Fibroblast of mammary gland (primary cell): Measurements from ENCODE around the gene S100A7.

Experiments
- DNase-seq: peaks from one replicate; pipeline ENCODE4 v3.0.0-alpha.2; 2010; ENCODE audit warnings: low read depth
- H3K4me3 ChIP-seq: 2 replicates; pipeline ENCODE4 v1.5.1; 2011; ENCODE audit warnings: low read depth, mild to moderate bottlenecking, low read length, moderate library complexity; ENCODE audit not compliant: control insufficient read depth
- TF ChIP-seq, protein P1 (sequence below): conservative IDR thresholded peaks from 2 replicates; pipeline ENCODE4 v1.5.1; 2011; ENCODE audit warnings: low read depth, low read length, inconsistent platforms; ENCODE audit not compliant: control insufficient read depth, insufficient read depth

The S100A7 gene

GRCh38 chr1:153443486-153443885 is 17.0 kb downstream of the S100A7 start:
- TF ChIP-seq, protein P1, sequence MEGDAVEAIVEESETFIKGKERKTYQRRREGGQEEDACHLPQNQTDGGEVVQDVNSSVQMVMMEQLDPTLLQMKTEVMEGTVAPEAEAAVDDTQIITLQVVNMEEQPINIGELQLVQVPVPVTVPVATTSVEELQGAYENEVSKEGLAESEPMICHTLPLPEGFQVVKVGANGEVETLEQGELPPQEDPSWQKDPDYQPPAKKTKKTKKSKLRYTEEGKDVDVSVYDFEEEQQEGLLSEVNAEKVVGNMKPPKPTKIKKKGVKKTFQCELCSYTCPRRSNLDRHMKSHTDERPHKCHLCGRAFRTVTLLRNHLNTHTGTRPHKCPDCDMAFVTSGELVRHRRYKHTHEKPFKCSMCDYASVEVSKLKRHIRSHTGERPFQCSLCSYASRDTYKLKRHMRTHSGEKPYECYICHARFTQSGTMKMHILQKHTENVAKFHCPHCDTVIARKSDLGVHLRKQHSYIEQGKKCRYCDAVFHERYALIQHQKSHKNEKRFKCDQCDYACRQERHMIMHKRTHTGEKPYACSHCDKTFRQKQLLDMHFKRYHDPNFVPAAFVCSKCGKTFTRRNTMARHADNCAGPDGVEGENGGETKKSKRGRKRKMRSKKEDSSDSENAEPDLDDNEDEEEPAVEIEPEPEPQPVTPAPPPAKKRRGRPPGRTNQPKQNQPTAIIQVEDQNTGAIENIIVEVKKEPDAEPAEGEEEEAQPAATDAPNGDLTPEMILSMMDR = no peak
- no peak for DNase-seq
- H3K4me3 ChIP-seq = no peak overlapping the region

GRCh38 chr1:153441238-153441755 is 19.2 kb downstream of the S100A7 start:
- TF ChIP-seq, protein P1 = no peak
- H3K4me3 ChIP-seq = no peak overlapping the region
- DNase-seq = no peak

- DNase-seq = no peak
- no peak overlapping the region for H3K4me3 ChIP-seq
- TF ChIP-seq, protein P1 = no peak
These were observed 21.2 kb downstream of the S100A7 start for GRCh38 chr1:153439273-153439672.

GRCh38 chr1:153438599-153438998 is 21.9 kb downstream of the S100A7 start:
- no peak for DNase-seq
- H3K4me3 ChIP-seq = no peak overlapping the region
- TF ChIP-seq, protein P1 = no peak

DNA sequence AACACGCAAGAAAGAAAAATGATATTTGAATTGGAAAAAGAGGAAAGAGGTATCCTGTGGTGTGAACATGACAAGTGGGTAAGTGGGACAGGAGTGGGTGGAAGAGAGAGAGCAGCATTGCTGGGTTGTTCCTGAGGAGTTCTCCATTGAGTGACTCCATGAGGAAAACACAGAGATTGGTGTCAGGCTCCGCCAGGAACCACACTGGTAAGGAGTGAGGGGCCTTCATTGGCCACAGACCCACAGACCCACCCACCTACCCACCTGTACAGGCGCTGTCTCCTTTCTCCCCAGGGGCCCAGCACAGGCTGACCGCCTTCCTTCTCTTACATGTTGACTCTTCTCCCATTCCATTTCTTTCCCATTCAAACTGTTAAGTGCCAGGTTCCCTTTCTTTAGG is 23.2 kb downstream of the S100A7 start:
- no peak for DNase-seq
- TF ChIP-seq, protein P1 = no peak
- no peak overlapping the region for H3K4me3 ChIP-seq

GRCh38 chr1:153434746-153435455 is 25.6 kb downstream of the S100A7 start:
- TF ChIP-seq, protein P1 = no peak
- no peak for DNase-seq
- no peak overlapping the region for H3K4me3 ChIP-seq
